K562 (cell line): ENCODE measurements around the gene DERL3. TPM values are rescaled to one million over a fixed set of nuclear protein-coding genes. Genes with fewer than 3 reads are reported as not detected.

Experiments used
- ATF7 ChIP-seq: fragments of 450-650 bp; IDR thresholded peaks from 2 replicates; pipeline ENCODE4 v1.7.1; 2014; ENCODE audit warnings: mild to moderate bottlenecking, moderate library complexity
- ETV6 ChIP-seq, 3 experiments: fragments of 150-350 bp in 1 of 3; sonication (generic) in 1 of 3; formaldehyde crosslinking in 1 of 3; IDR thresholded peaks; 2 replicates each; pipeline versions ENCODE4 v1.6.1 to v1.8.0; 2014 to 2022; ENCODE audit warnings: borderline replicate concordance in 2 of 3, low read depth in 2 of 3, antibody characterized with exemption in 1 of 3, low read length in 1 of 3, mild to moderate bottlenecking in 1 of 3, missing genetic modification reagents in 1 of 3
- EWSR1 ChIP-seq: fragments of 450-650 bp; IDR thresholded peaks from 2 replicates; pipeline ENCODE4 v1.6.1; 2018; ENCODE audit warnings: borderline replicate concordance, mild to moderate bottlenecking, low read depth, moderate library complexity; ENCODE audit not compliant: partially characterized antibody
- MED1 ChIP-seq: sonication (generic); formaldehyde crosslinking; IDR thresholded peaks from 2 replicates; pipeline ENCODE4 v1.8.1; 2023; ENCODE audit warnings: missing genetic modification reagents, borderline replicate concordance
- PHB ChIP-seq: fragments of 250-450 bp; sonication (Bioruptor Pico); IDR thresholded peaks from 2 replicates; pipeline ENCODE4 v1.5.0; 2021
- RFX7 ChIP-seq: fragments of 250-450 bp; sonication (Bioruptor Pico); IDR thresholded peaks from 2 replicates; pipeline ENCODE4 v1.5.1; 2021; ENCODE audit warnings: mild to moderate bottlenecking
- TAF1 ChIP-seq: IDR thresholded peaks from 2 replicates; pipeline ENCODE4 v1.6.1; 2011; ENCODE audit warnings: mild to moderate bottlenecking, low read length, moderate library complexity; ENCODE audit not compliant: insufficient read depth, control insufficient read depth, severe bottlenecking; ENCODE audit errors: extremely low read depth
- ZSCAN32 ChIP-seq: fragments of 450-650 bp; formaldehyde crosslinking; IDR thresholded peaks from 2 replicates; pipeline ENCODE4 v1.4.0; 2020; ENCODE audit warnings: mild to moderate bottlenecking, moderate library complexity
- polyA plus RNA-seq, 8 experiments: library from polyadenylated mRNA; depleted of rRNA in 4 of 8; stranded (reverse) in 5 of 8; unstranded in 3 of 8; fragments of >200 nt; fragmentation: Nextera tagmentation in 2 of 8; fragmentation: Illumina TruSeq in 1 of 8; extraction: Ambion mirVana in 2 of 8; extraction: Trizol in 1 of 8; gene quantifications; 2 replicates each; pipeline versions ENCODE4 v1.2.1 to v1.2.3, GENCODE V29; 2011 to 2014; ENCODE audit warnings: inconsistent platforms in 1 of 8, missing spikeins in 1 of 8
- total RNA-seq, 7 experiments: library from RNA; depleted of rRNA in 6 of 7; stranded (reverse); fragments of >200 nt in 6 of 7; fragmentation: Illumina TruSeq in 2 of 7; extraction: Trizol in 2 of 7; gene quantifications; 2 replicates each; pipeline versions ENCODE4 v1.2.1 to v1.2.3, GENCODE V29; 2011 to 2021; ENCODE audit warnings: low replicate concordance in 1 of 7
- TF ChIP-seq, protein P1 (sequence below), 2 experiments: fragments of 450-650 bp in 1 of 2; IDR thresholded peaks; 2 replicates each; pipeline ENCODE4 v1.6.1; 2011 to 2017; ENCODE audit warnings: low read depth in 2 of 2, antibody characterized with exemption in 1 of 2, borderline replicate concordance in 1 of 2, low read length in 1 of 2, mild to moderate bottlenecking in 1 of 2, mixed read lengths in 1 of 2; ENCODE audit not compliant: control insufficient read depth in 1 of 2
- TF ChIP-seq, protein P2 (sequence below): sonication (generic); formaldehyde crosslinking; IDR thresholded peaks from 2 replicates; pipeline ENCODE4 v1.9.0; 2022; ENCODE audit warnings: mild to moderate bottlenecking, missing genetic modification reagents

Gene DERL3
- total and polyA plus RNA-seq, 9 of the 15 experiments (the other 6 are each of a cell fraction or from before 2014, with no cell fraction given), result 1.3 to 12.4 (median 4.8) TPM

DNA sequence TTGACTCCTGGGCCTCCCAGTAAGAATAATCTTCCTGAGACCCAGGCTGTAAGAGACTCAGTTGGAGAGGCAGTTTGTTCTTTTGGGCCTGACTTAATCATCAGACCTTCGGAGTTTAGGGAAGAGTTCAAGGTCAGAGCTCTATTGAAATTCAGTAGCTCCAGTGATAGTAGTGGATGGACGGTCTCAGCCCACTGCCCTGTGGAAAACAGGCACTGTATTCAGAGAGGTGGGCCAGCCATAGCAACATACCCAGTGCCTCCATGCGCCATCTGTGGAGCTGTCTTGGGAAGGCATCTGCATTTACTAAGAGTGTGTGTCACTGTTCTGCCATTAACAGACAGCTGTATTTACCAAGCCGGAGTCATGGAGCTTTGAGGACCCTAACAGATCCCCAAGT, 49.2 kb downstream of the DERL3 start (continued):
- TF ChIP-seq ETV6 (IDR thresholded peaks at IDR 0.05; ENCODE audit: borderline replicate concordance in 1 of 2, low read depth in 2 of 2, low read length in 1 of 2) (no peak), ETV6 (CRISPR knock-in tag; IDR thresholded peaks at IDR 0.05; ENCODE audit: borderline replicate concordance) (no peak), ATF7 (no peak), EWSR1 (no peak), MED1 (CRISPR knock-in tag) (no peak), RFX7 (CRISPR knock-in tag) (no peak), TAF1 (no peak), PHB (CRISPR knock-in tag) (no peak), ZSCAN32 (no peak)
- TF ChIP-seq, protein P1, sequence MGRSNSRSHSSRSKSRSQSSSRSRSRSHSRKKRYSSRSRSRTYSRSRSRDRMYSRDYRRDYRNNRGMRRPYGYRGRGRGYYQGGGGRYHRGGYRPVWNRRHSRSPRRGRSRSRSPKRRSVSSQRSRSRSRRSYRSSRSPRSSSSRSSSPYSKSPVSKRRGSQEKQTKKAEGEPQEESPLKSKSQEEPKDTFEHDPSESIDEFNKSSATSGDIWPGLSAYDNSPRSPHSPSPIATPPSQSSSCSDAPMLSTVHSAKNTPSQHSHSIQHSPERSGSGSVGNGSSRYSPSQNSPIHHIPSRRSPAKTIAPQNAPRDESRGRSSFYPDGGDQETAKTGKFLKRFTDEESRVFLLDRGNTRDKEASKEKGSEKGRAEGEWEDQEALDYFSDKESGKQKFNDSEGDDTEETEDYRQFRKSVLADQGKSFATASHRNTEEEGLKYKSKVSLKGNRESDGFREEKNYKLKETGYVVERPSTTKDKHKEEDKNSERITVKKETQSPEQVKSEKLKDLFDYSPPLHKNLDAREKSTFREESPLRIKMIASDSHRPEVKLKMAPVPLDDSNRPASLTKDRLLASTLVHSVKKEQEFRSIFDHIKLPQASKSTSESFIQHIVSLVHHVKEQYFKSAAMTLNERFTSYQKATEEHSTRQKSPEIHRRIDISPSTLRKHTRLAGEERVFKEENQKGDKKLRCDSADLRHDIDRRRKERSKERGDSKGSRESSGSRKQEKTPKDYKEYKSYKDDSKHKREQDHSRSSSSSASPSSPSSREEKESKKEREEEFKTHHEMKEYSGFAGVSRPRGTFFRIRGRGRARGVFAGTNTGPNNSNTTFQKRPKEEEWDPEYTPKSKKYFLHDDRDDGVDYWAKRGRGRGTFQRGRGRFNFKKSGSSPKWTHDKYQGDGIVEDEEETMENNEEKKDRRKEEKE (IDR thresholded peaks at IDR 0.05; ENCODE audit: borderline replicate concordance in 1 of 2, control insufficient read depth in 1 of 2, low read depth in 2 of 2, low read length in 1 of 2), result no peak
- TF ChIP-seq, protein P2, sequence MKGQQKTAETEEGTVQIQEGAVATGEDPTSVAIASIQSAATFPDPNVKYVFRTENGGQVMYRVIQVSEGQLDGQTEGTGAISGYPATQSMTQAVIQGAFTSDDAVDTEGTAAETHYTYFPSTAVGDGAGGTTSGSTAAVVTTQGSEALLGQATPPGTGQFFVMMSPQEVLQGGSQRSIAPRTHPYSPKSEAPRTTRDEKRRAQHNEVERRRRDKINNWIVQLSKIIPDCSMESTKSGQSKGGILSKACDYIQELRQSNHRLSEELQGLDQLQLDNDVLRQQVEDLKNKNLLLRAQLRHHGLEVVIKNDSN (CRISPR knock-in tag), result no peak
